ENCODE data around the gene ANGPTL5. TPM values are rescaled to one million over a fixed set of nuclear protein-coding genes. Genes with fewer than 3 reads are reported as not detected.
A peak's percentile ranks its signal among the peaks of the same experiment; 100 is the strongest.
"Not testable (repeated sequence)": the region's sequence is repeated elsewhere in the genome, so short reads cannot be mapped to it uniquely, and the experiment has no call there.

The ANGPTL5 gene
- not detected for total RNA-seq (ENCODE audit: unreplicated experiment)
- long read RNA-seq: 0 reads

DNA sequence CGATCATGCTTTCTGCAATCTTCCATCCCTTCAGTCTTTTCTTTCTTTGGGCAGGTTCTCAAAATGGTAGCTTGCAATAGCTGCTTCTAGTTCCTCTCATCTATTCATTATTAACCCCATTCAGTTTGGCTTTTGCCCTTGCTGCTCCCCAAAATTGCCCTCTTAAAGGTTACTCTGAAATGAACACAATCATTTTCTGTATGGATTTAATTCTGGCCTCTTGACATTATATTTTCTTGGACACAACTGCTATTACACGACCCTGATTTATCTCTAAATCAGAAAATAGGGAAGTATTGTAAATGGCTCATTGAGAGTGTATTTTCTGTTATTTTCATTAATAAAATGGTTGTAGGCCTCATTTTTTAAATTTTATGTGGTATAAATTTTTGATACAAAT is at the start of gene ANGPTL5:
TSS of gene ANGPTL5 (minus strand) at position 101 of the 400 bp plus-strand sequence. CDS start 8,613 bp downstream, outside the sequence.
- Mint-ChIP-seq H3K36me3 (ENCODE audit: unreplicated experiment) (no peaks in the 10 kb centered on the region), H3K27ac (ENCODE audit: unreplicated experiment) (peak within 1 kb of the TSS; percentile 98), H3K4me3 (ENCODE audit: unreplicated experiment) (peak within 1 kb of the TSS; percentile 97), H3K9me3 (ENCODE audit: unreplicated experiment) (peaks cover 4% of the 10 kb centered on the region), H3K4me1 (ENCODE audit: low read depth, unreplicated experiment) (peaks cover 17% of the 10 kb centered on the region), H3K27me3 (ENCODE audit: unreplicated experiment) (no peaks in the 10 kb centered on the region)
- DNase-seq: no peak
- TF ChIP-seq, protein P1, sequence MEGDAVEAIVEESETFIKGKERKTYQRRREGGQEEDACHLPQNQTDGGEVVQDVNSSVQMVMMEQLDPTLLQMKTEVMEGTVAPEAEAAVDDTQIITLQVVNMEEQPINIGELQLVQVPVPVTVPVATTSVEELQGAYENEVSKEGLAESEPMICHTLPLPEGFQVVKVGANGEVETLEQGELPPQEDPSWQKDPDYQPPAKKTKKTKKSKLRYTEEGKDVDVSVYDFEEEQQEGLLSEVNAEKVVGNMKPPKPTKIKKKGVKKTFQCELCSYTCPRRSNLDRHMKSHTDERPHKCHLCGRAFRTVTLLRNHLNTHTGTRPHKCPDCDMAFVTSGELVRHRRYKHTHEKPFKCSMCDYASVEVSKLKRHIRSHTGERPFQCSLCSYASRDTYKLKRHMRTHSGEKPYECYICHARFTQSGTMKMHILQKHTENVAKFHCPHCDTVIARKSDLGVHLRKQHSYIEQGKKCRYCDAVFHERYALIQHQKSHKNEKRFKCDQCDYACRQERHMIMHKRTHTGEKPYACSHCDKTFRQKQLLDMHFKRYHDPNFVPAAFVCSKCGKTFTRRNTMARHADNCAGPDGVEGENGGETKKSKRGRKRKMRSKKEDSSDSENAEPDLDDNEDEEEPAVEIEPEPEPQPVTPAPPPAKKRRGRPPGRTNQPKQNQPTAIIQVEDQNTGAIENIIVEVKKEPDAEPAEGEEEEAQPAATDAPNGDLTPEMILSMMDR (IDR thresholded peaks at IDR 0.05; ENCODE audit: partially characterized antibody, unreplicated experiment): no peak

DNA sequence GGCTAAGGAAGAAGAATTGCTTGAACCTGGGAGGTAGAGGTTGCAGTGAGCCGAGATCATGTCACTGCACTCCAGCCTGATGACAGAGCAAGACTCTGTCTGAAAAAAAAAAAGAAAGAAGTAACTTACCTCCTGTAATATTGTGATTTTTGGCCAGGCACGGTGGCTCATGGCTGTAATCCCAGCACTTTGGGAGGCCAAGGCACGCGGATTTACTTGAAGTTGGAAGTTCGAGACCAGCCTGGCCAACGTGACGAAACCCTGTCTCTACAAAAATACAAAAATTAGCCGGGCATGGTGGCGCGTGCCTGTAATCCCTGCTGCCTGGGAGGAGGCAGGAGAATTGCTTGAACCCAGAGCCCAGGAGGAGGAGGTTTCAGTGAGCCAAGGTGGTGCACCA is 47.9 kb upstream of the ANGPTL5 start:
- H3K4me3 Mint-ChIP-seq (ENCODE audit: unreplicated experiment); H3K27ac Mint-ChIP-seq (ENCODE audit: unreplicated experiment); H3K9me3 Mint-ChIP-seq (ENCODE audit: unreplicated experiment); H3K4me1 Mint-ChIP-seq (ENCODE audit: low read depth, unreplicated experiment); H3K36me3 Mint-ChIP-seq (ENCODE audit: unreplicated experiment); H3K27me3 Mint-ChIP-seq (ENCODE audit: unreplicated experiment); DNase-seq: not testable (repeated sequence)

DNA sequence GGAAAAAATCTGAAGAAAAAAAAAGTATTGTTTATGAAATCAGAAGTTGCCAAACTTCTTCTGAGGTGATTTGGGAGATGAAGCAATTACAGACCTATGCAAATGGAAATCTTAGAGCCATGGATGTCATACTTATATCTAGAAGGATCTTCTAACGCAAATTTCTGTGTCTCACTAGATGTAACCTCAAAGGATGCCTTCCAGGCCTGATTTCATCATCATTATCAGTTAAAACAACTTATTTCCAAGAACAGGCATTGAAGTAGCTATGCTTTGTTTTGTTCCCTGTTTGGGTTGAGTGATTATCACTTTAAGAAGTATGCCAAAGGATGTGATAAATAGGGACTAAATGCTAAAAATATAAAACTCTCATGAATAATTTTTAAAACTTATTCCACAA is 43.9 kb upstream of the ANGPTL5 start:
- no peak for DNase-seq
- Mint-ChIP-seq H3K27ac (ENCODE audit: unreplicated experiment) (no peak overlapping the region), H3K9me3 (ENCODE audit: unreplicated experiment) (no peaks in the 10 kb centered on the region), H3K4me1 (ENCODE audit: low read depth, unreplicated experiment) (no peaks in the 10 kb centered on the region), H3K27me3 (ENCODE audit: unreplicated experiment) (peaks cover 1% of the 10 kb centered on the region), H3K4me3 (ENCODE audit: unreplicated experiment) (no peak overlapping the region), H3K36me3 (ENCODE audit: unreplicated experiment) (no peaks in the 10 kb centered on the region)
- TF ChIP-seq, protein P1 (IDR thresholded peaks at IDR 0.05; ENCODE audit: partially characterized antibody, unreplicated experiment): no peak

DNA sequence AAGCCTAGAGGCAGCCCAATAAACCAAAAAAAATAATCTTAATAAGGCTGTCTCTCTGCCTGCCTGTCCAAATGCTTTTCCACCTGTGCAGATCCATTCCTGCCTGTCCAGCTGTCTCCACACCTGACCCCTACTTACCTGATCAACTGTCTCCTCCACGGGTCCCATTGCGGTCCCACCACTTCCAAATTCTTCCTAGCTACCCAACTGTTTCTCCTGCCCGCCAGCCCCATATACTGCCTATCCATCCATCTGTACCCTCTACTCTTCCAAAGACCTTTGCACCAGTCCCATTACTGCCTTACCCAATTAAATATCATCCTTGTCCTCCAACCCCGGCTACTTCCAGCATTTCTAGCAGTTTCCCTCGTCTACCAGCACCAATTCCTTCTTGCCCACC is 39.4 kb upstream of the ANGPTL5 start:
- H3K4me3 Mint-ChIP-seq (ENCODE audit: unreplicated experiment): no peak overlapping the region
- TF ChIP-seq, protein P1 (IDR thresholded peaks at IDR 0.05; ENCODE audit: partially characterized antibody, unreplicated experiment): no peak
- DNase-seq: no peak
- no peaks in the 10 kb centered on the region for H3K9me3 Mint-ChIP-seq (ENCODE audit: unreplicated experiment)
- H3K36me3 Mint-ChIP-seq (ENCODE audit: unreplicated experiment): no peaks in the 10 kb centered on the region
- peaks cover 1% of the 10 kb centered on the region for H3K27me3 Mint-ChIP-seq (ENCODE audit: unreplicated experiment)
- no peak overlapping the region for H3K27ac Mint-ChIP-seq (ENCODE audit: unreplicated experiment)
- no peaks in the 10 kb centered on the region for H3K4me1 Mint-ChIP-seq (ENCODE audit: low read depth, unreplicated experiment)

DNA sequence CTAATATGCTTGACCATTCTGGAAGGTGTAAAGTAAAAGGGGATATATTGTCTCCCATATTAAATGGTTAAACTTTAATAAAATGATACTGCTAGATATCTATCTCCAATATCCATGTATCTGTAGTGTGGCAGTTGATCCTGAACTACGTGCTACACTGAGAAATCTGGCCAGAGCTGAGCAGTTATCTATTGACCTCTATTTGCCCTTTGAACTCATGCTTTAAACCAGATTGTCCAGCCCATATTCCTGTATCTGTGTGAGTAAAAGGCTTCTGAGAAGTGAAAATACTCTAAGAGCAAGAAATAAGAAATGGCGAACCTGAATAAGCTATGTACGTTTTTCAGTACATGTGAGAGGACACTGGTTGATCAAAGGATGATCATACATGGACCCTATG is 39.0 kb upstream of the ANGPTL5 start:
- Mint-ChIP-seq H3K27me3 (ENCODE audit: unreplicated experiment) (peaks cover 1% of the 10 kb centered on the region), H3K4me1 (ENCODE audit: low read depth, unreplicated experiment) (no peaks in the 10 kb centered on the region), H3K4me3 (ENCODE audit: unreplicated experiment) (no peak overlapping the region), H3K9me3 (ENCODE audit: unreplicated experiment) (no peaks in the 10 kb centered on the region), H3K36me3 (ENCODE audit: unreplicated experiment) (no peaks in the 10 kb centered on the region), H3K27ac (ENCODE audit: unreplicated experiment) (no peak overlapping the region)
- TF ChIP-seq, protein P1 (IDR thresholded peaks at IDR 0.05; ENCODE audit: partially characterized antibody, unreplicated experiment): no peak
- no peak for DNase-seq

All from glutamatergic neuron (in vitro differentiated cells).